ENCODE data around the gene NDUFA11.
"Not testable (repeated sequence)": the region's sequence is repeated elsewhere in the genome, so short reads cannot be mapped to it uniquely, and the experiment has no call there.

The NDUFA11 gene

DNA sequence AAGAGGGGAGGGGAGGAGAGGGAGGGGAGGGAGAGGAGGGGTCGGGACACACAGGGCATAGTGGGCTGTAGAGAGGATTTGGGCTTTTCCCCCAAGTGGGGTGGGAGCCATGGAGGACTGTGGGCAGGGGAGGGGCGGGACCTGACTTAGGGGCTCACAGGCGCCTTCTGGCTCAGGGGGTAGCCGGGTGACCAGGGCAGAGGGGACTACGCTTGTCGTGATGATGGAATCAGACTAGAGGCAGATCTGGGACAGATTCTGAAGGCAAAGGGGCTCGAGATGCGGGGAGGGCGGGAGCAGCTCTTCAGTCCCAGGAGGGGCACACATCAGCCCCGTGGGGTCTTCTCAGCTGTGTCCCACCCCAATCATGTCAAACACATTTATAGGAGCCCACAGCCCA, 13.5 kb downstream of the NDUFA11 start:
- no peak for DNase-seq (ENCODE audit: low read depth, low spot score)

DNA sequence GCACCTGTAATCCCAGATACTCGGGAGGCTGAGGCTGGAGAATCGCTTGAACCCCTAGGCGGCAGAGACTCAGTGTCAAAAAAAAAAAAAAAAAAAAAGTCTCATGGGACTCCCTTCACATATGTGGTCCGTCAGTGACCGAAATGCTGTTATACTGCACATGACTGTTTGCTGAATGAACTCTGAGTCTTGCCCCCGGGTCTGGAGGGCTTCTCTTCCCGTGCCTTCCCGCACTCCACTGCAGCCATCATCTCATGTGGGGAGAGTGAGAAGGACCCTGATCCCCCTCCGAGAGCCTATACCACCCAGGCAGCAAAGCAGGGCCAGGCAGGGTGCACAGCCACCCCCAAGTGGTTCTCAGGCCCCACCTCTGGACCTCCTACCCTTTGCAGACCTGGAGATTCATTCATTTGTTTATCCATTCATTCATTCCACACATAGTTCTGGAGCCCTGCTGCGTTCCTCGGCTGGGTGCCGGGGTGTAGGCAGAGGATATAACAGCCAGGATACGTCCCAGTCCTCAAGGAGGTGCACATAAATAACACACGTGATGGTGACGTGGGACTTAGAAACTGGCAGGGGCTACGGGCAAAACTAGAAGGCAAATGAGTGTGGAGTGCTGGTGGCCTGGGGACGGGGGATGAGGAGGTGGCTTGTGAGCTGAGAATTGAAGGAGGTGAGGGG, 14.2 kb downstream of the NDUFA11 start:
- DNase-seq (ENCODE audit: low read depth, low spot score): no peak

DNA sequence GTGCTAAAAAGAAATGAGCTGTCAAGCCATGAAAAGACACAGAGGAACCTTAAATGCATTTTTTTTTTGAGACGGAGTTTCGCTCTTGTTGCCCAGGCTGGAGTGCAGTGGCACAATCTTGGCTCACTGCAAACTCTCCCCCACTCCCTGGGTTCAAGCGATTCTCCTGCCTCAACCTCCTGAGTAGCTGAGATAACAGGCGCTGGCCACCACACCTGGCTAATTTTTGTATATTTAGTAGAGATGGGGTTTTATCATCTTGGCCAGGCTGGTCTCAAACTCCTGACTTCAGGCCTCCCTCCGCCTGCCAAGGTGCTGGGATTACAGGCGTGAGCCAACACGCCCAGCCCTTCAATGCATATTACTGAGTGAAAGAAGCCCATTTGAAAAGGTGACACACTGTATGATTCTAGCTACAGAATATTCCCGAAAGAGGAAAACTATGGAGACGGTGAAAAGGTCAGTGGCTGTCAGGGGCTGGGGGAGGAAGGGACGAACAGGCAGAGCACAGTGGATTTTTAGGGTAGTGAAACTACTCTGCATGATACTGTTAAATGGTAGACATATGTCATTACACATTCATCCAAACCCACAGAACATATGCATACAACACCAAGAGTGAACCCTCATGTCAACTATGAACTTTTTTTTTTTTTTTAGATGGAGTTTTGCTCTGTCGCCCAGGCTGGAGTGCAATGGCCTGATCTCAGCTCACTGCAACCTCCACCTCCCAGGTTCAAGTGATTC, 19.4 kb downstream of the NDUFA11 start:
- not testable (repeated sequence) for DNase-seq (ENCODE audit: low read depth, low spot score)

DNA sequence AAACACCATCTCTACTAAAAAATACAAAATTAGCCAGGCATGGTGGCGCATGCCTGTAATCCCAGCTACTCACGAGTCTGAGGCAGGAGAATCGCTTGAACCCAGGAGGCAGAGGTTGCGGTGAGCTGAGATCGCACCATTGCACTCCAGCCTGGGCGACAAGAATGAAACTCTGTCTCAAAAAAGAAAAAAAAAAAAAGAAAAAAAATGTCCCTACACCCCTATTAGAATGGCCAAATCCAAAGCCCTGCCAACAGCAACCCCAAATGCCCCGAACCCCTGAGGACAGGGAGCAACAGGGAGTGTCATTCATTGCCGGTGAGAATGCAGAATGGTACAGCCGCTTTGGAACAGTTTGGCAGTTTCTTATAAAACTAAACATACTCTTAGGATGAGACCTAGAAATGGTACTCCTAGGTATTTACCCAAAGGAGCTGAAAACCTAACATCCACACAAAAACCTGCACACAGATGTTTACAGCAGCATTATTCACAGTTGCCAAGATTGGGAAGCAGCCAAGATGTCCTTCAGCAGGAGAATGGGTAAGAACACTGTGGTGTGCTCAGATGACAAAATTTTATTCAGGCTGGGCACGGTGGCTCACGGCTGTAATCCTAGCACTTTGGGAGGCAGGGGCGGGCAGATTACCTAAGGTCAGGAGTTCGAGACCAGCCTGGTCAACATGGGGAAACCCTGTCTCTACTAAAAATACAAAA, 20.3 kb downstream of the NDUFA11 start:
- DNase-seq (ENCODE audit: low read depth, low spot score): not testable (repeated sequence)

DNA sequence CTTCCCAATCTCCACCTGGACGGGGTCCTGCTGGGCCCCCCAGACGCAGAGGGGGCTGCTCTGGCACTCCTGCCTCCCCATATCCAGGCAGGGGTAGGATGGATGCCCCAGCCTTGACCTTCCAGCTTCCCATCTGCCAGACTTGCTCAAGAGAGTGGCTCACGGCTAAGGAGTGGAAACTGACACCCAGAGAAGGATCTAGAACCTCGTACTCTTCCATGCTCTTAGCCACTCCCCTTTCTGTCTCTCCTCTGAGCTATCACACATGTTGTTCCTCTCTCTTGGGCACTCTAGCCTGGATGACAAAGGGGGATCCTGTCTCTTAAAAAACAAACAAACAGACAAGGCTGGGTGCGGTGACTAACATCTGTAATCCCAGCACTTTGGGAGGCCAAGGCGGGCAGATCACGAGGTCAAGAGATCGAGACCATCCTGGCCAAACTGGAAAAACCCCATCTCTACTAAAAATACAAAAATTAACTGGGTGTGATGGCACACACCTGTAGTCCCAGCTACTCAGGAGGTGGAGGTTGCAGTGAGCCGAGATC, 21.1 kb downstream of the NDUFA11 start:
- no peak for DNase-seq (ENCODE audit: low read depth, low spot score)

DNA sequence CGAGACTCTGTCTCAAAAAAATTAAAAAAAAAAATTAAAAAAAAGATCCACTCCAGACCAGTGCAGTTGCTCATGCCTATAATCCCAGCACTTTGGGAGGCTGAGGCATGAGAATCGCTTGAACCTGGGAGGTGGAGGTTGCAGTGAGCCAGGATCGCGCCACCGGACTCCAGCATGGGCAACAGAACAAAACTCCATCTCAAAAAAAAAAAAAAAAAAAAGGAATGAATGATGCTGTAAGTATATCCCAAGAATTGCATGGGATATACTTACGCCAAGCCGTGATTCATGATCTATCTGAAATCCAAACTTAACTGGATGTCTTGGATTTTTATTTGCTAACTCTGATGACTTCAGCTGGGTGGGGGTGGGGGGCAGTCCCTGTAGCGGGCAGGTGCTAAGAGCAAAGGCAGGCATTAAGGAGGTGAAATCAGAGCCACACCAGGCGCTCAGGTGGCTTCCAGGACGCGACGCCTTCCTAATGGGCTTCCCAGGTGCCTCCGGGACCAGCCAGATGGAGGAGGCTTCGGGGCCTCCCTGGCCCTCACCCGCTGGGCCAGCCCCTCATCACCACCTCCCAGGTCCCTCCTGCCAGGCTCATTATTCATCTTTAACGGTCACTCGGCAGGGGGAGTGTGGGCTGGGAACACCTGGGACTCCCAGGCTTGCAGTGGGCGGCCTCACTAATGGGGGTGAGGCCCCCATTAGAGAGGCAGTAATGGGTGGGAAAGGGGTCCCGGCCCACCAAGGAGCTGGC, 21.9 kb downstream of the NDUFA11 start:
- DNase-seq (ENCODE audit: low read depth, low spot score): no peak

DNA sequence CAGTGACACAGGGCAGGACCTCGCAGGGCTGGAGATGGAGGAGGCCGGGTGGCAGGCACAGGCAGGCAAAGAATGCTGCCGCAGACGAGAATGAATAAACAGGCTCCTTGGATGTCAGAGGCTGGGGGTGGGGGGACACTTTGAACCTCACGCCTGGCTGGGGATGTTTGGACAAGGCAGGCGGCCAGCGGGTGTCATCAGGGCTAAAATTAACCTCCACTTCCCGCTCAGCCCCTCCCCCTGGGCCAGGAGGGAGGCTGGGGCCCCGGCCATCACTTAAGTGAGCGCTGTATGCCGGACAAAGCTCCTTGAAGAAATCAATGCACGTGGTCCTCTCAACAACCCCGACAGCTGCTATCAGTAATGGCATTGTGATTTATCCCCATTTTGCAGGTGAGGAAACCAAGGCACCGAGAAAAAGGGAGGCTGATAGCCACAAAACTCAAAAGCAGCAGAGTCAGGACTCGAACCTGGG, 22.9 kb downstream of the NDUFA11 start:
- DNase-seq (ENCODE audit: low read depth, low spot score): no peak

DNA sequence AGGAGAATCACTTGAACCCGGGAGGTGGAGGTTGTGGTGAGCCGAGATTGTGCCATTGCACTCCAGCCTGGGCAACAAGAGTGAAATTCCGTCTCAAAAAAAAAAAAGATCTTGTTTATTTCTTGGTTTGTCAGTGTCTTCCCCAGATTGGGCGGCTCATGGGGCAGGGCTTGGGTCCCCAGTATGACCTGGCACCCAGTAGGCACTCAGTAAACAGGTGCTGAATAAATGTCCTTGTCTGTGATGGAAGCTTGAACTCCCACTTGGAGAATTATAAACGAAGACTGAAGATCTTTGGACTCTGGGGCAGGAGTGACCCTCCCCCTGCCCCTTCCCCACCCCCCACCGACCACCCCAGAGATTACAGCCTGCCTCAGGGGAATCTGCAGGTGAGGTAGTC, 23.4 kb downstream of the NDUFA11 start:
- DNase-seq (ENCODE audit: low read depth, low spot score): no peak

DNA sequence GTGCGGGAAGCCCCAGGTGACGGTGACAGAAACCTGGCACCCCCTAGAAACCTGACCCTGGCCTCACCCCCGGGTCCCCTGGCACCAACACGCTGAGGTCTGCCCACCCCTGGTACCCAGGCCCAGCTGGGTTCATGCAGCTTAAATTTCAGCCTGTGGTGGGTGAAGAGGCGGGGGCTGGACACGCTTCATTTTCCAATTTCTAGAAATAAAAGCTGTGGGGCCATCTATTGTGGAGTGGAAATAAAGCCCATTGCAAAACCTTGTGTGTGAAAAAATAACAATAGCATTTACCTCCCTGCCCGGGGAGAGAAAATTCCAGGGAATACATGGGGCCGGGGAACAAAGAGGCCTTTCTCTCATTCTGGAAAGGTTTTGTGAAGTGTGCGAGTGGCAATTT, 25.7 kb downstream of the NDUFA11 start:
- no peak for DNase-seq (ENCODE audit: low read depth, low spot score)

DNA sequence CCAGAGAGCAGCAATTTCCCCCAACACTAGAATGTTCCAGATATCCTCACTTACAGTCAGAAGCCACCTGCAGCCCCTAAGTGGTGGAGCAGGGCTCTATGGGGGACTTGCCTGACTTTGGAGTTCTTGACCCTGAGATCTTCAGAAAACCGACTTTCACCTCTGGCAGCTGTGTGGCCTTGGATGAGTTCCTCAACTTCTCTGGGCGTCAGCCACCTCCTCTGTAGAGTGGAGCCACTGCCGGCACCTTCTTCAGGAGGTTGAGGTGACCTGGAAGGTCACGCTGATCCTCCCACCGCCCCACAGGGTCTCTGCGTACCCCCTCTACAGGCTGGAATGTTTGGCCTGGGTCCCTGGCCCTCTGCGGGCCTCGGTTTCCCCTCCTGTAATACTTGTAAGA, 26.2 kb downstream of the NDUFA11 start:
- no peak for DNase-seq (ENCODE audit: low read depth, low spot score)

DNA sequence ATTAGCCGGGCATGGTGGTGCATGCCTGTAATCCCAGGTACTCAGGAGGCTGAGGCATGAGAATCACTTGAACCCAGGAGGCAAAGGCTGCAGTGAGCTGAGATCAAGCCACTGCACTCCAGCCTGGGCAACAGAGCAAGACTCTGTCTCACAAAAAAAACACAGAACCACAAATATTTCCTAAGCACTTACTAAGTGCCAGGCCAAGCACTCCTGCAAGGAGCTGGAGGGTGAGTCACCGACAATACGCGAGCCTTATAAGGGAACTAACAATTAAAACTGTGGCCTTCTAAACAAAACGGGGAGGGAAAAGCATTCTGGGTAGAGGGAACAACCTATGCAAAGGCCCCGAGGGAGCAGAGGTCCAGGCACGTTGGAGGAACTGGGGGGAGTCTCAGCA, 29.1 kb downstream of the NDUFA11 start:
- DNase-seq (ENCODE audit: low read depth, low spot score): not testable (repeated sequence)

DNA sequence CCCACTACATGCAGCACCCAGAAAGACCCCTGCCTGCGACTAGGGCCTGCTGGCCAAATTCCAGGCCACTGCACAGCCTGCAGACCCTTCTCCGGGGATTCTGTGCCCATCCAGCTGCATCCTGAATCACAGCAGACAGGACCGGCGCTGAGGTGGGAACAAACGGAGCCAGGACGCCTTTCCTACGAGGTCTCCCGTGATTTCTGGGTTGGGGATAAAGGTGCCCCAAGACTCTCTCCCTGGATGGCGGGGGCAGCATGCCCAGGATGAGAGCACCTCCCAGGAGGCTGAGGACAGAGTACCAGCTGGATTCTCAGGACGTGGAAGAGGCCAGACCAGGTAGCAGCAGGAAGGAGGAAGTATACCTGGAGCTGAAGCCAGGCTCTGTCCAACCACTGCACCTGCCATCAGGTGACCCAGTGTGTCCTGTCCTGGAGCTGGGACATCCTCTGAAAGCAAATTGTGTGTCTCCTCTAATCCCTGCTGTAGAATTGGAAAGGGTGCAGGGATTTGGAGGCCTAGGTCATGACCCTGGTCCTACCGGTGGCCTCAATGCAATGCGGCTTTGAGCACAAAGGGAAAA, 29.9 kb downstream of the NDUFA11 start:
- DNase-seq (ENCODE audit: low read depth, low spot score): no peak

DNA sequence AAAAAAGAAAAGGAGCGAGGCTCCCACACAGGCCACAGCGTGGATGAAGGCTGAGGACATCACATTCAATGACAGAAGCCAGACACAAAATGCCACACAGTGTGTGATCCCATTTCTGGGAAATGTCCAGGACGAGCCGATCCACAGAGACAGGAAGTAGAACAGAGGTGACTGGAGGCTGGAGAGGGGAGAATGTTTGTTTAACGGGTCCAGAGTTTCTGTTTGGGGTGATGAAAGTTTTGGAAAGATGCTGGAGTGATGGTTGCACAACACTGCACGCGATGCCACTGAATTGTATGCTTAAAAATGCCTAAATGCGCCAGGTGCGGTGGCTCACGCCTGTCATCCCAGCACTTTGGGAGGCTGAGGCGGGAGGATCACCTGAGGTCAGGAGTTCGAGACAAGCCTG, 32.6 kb downstream of the NDUFA11 start:
- no peak for DNase-seq (ENCODE audit: low read depth, low spot score)

DNA sequence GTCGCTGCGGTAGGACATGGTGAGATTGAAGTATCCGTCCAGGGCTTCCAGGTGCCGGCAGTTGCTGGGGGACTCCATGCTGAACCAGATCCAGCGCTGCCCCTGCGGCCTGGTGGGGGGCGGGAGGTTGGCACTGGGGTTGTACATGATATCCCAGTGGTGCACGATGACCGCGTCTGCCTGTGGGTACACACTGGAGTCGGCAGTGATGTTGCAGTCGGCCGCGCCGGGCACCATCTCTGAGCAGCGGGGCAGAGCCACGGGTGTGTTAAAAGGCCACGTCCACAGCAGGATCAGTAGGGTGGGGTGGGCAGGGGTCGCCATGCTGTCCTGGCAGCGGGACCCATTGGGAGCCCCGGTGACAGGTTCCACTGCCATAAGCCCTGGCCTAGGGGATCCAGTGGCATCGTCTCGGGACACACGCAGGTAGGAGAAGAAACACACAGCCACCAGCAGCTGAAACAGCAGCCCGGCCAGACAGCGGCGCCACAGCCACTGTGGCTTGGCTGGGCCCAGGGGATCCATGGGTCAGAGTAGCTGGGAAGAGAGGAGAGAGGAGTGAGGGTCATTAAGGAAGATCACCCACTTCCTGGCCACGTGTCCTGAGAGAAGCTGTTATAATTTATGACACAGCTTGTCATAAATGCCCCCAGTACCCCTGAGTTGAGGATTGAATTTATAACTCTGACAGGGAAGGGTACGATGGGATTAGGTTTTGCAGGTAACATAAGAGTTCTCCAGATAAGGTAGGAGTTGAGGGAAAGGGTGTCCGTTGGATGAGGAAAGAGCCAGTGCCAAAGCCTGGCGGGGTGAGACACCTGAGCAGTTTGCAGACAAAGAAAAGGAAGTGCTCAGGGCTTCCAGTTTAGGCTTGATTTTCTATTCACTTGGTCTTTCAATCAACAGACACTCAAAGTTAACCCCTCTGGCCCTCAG, 36.1 kb downstream of the NDUFA11 start:
- DNase-seq (ENCODE audit: low read depth, low spot score): no peak

DNA sequence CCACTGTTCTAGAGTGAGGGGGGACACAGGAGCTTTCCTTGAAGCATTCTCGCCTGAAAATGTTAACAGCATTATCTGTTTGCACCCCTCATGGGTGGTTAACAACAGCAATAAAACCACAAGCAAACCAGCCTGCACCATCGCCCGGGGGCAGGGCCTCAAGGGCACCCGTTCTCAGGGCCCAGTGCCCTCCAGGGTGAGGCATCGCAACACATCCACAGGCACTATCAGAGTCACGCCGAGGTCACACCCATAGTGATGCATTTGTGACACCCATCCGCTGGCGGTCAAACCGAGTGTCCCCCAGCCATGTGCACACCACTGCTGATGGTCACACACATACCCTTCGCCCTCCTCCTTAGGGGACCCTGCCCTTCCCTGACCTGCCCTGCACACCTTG, 37.8 kb downstream of the NDUFA11 start:
- no peak for DNase-seq (ENCODE audit: low read depth, low spot score)

DNA sequence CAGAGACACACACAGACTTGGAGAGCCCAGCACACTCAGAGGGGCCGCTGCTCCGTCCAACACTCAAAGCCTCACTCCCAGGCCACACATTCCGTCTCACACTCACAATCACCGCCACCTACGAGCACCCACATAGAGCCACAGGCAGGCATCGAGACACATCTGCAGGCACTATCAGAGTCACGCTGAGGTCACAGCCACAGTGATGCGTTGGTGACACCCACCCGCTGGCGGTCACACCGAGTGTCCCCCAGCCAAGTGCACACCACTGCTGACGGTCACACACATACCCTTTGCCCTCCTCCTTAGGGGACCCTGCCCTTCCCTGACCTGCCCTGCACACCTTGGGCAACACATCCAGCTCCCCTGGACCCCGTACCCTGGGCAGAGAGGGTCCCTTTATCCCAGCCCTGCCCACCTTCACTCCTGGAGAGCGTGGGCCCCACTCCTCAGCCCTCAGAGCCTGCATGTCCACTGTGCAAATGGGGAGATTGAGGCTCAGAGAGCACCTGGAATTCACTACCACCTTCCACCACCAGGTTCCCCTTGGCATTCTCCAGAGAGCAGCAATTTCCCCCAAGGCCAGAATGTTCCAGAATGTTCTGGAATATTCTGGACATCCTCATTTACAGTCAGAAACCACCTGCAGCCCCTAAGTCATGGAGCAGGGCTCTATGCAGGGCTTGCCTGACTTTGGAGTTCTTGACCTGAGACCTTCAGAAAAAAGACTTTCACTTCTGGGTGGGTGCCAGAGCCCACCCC, 38.7 kb downstream of the NDUFA11 start:
- no peak for DNase-seq (ENCODE audit: low read depth, low spot score)

DNA sequence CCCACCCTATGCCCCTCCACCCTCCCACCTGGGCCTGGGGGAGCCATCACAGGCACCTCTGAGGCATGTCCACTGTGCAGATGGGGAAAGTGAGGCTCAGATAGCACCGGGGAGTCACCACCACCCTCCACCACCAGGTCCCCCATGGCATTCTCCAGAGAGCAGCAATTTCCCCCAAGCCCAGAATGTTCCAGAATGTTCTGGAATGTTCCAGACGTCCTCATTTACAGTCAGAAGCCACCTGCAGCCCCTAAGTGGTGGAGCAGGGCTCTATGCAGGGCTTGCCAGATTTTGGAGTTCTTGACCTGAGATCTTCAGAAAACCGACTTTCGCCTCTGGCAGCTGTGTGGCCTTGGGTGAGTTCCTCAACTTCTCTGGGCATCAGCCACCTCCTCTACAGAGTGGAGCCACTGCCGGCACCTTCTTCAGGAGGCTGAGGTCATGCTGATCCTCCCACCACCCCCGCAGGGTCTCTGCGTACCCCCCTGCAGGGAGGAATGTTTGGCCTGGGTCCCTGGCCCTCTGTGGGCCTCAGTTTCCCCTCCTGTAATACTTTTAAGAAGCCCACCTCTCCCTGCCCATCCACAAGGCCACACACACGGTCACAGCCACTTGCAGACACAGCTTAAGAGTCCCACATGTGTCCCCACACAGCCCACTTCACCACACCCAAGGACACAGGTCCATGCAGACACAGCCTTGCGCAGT, 39.4 kb downstream of the NDUFA11 start:
- DNase-seq (ENCODE audit: low read depth, low spot score): no peak

DNA sequence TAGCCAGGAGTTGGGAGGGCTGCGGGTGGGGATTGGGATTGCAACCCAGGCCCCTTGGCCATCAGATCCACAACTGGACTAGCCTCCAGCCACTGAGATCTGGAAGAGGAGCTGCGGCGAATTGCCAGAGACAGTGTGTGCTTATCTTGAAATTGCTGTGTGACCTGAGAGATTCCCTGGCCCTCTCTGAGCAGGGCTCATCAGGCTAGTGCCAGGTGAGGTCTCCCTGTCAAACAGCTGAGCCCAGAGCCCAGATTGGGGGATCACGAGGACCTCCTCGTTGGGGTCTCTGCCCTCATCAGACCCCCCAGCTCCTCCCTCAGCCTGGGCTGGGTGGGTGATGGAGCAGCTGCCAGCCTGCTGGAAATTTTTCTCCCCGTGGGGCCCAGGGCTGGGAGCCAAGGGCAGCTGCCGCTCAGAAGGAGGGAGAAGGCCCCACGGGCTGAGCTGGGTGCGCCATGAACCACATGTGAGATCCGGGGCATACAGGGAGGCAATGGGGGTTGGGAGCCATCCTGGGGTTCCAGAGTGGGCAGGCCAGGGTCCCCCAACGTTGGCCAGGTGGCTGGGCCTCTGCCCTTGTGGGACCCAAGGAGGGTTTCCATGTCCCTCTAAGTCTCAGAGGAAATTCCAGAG, 40.4 kb downstream of the NDUFA11 start:
- no peak for DNase-seq (ENCODE audit: low read depth, low spot score)

All from activated CD4-positive, CD25-positive, alpha-beta regulatory T cell treated with anti-CD3 and anti-CD28 coated beads, Interleukin-2, amount 50 U/mL, for 16 hours (primary cell).